Spleen (tissue), 7 donors: Measurements from ENCODE around the gene RAB33A.

Experiments
- CTCF ChIP-seq, 11 experiments: fragments of 200-600 bp in 7 of 11; fragments of 450-650 bp in 4 of 11; sonication (generic) in 4 of 11; IDR thresholded peaks in 8 of 11; conservative IDR thresholded peaks in 3 of 11; 1 replicate in 7 of 11; 2 replicates in 4 of 11; pipeline versions ENCODE4 v1.4.0 to v1.8.0; 2016 to 2021; ENCODE audit warnings: antibody characterized with exemption in 11 of 11, inconsistent platforms in 4 of 11, mild to moderate bottlenecking in 1 of 11
- POLR2A ChIP-seq, 3 donors: fragments of 450-650 bp; IDR thresholded peaks; one replicate each; pipeline ENCODE4 v1.5.1; 2017; ENCODE audit warnings: antibody characterized with exemption in 3 of 3, mild to moderate bottlenecking in 1 of 3
- POLR2AphosphoS5 ChIP-seq, 3 donors: sonication (generic); formaldehyde crosslinking; IDR thresholded peaks; one replicate each; pipeline ENCODE4 v1.5.1; 2017; ENCODE audit warnings: antibody characterized with exemption in 3 of 3
- donor health status: DM: no; HTN: no; CAD: no; lungs with moderate emphysema.
- donor health status: DM: no; HTN: no; CAD: no.
- donor health status: DM: no; HTN: no; CAD: no.

- no peak for TF ChIP-seq CTCF (IDR thresholded peaks at IDR 0.05 in 8 of 11, conservative IDR thresholded peaks at IDR 0.05 in 3 of 11)
- TF ChIP-seq POLR2AphosphoS5 (IDR thresholded peaks at IDR 0.05) = no peak
- no peak for TF ChIP-seq POLR2A (IDR thresholded peaks at IDR 0.05)
These were observed 47.2 kb upstream of the RAB33A start for GRCh38 chrX:130124577-130124976.
